Hepatocyte (in vitro differentiated cells): ENCODE measurements around the gene SIRPD. TPM values are rescaled to one million over a fixed set of nuclear protein-coding genes. Genes with fewer than 3 reads are reported as not detected.

Experiments used
- DNase-seq: peaks from one replicate; pipeline ENCODE4 v3.0.0-alpha.2; 2016; ENCODE audit warnings: low spot score
- H2AFZ ChIP-seq: fragments of 200-600 bp; sonication (generic); 2 replicates; pipeline ENCODE4 v1.6.0; 2016; ENCODE audit warnings: antibody characterized with exemption, mild to moderate bottlenecking
- H3K27ac ChIP-seq: fragments of 200-600 bp; sonication (generic); 2 replicates; pipeline ENCODE4 v1.5.1; 2016; ENCODE audit warnings: mild to moderate bottlenecking
- H3K27me3 ChIP-seq: fragments of 200-600 bp; sonication (generic); 2 replicates; pipeline ENCODE4 v1.6.1; 2016
- H3K36me3 ChIP-seq: fragments of 200-600 bp; sonication (generic); replicated peaks from 2 replicates; pipeline ENCODE4 v1.5.1; 2016; ENCODE audit warnings: low read depth; ENCODE audit not compliant: insufficient read depth
- H3K4me1 ChIP-seq: fragments of 200-600 bp; sonication (generic); 2 replicates; pipeline ENCODE4 v1.5.1; 2016; ENCODE audit warnings: mild to moderate bottlenecking, moderate library complexity; ENCODE audit not compliant: insufficient read depth
- H3K4me2 ChIP-seq: fragments of 200-600 bp; sonication (generic); 2 replicates; pipeline ENCODE4 v1.6.0; 2016
- H3K4me3 ChIP-seq: fragments of 200-600 bp; sonication (generic); 2 replicates; pipeline ENCODE4 v1.5.1; 2016; ENCODE audit warnings: mild to moderate bottlenecking
- H3K79me2 ChIP-seq: fragments of 200-600 bp; sonication (generic); 2 replicates; pipeline ENCODE4 v1.6.0; 2017; ENCODE audit warnings: mild to moderate bottlenecking
- H3K9me2 ChIP-seq: fragments of 200-600 bp; sonication (generic); replicated peaks from 2 replicates; pipeline ENCODE4 v1.6.0; 2017; ENCODE audit warnings: mild to moderate bottlenecking; ENCODE audit not compliant: insufficient read depth
- H3K9me3 ChIP-seq: fragments of 200-600 bp; sonication (generic); 2 replicates; pipeline ENCODE4 v1.5.1; 2016; ENCODE audit warnings: low read depth, mild to moderate bottlenecking
- H4K20me1 ChIP-seq: fragments of 200-600 bp; sonication (generic); 2 replicates; pipeline ENCODE4 v1.6.0; 2016; ENCODE audit warnings: mild to moderate bottlenecking; ENCODE audit not compliant: insufficient read depth, poor library complexity, severe bottlenecking
- EZH2 ChIP-seq: fragments of 200-600 bp; sonication (generic); IDR thresholded peaks from 2 replicates; pipeline ENCODE4 v1.6.1; 2016; ENCODE audit warnings: antibody characterized with exemption, mild to moderate bottlenecking, borderline replicate concordance
- EZH2phosphoT487 ChIP-seq: fragments of 200-600 bp; sonication (generic); IDR thresholded peaks from one replicate; pipeline ENCODE4 v1.6.1; 2018; ENCODE audit warnings: antibody characterized with exemption, mild to moderate bottlenecking, low read depth, moderate library complexity; ENCODE audit not compliant: unreplicated experiment, severe bottlenecking
- WGBS: methylation state at CpG from one replicate; pipeline ENCODE4 v1.1.6; 2016; ENCODE audit warnings: low lambda C conversion rate; ENCODE audit errors: missing lambda C conversion rate; 5-methylcytosine and 5-hydroxymethylcytosine counted together
- polyA plus RNA-seq: library from polyadenylated mRNA; unstranded; fragments of >200 nt; fragmentation: Nextera tagmentation; extraction: Ambion mirVana; gene quantifications from 2 replicates; pipeline ENCODE4 v1.2.1, GENCODE V29; 2016
- total RNA-seq: library from RNA; depleted of rRNA; stranded (reverse); fragments of >200 nt; gene quantifications from 2 replicates; pipeline ENCODE4 v1.2.3, GENCODE V29; 2014
- TF ChIP-seq, protein P1 (sequence below): fragments of 200-600 bp; sonication (generic); IDR thresholded peaks from 2 replicates; pipeline ENCODE4 v1.5.1; 2016; ENCODE audit warnings: antibody characterized with exemption, mild to moderate bottlenecking; ENCODE audit not compliant: poor library complexity

The SIRPD gene
- total and polyA plus RNA-seq, 2 experiments from 2014 or later = not detected

GRCh38 chr20:1536893-1537730 lies 20.4 kb downstream of the SIRPD start:
- no peak overlapping the region for H2AFZ ChIP-seq
- H3K4me3 ChIP-seq = no peak overlapping the region
- no peak overlapping the region for H3K4me2 ChIP-seq
- no peaks in the 10 kb centered on the region for H3K9me3 ChIP-seq
- 85% methylated on average over 11 of the region's 11 CpGs for WGBS
- TF ChIP-seq EZH2phosphoT487 = no peak
- no peak for TF ChIP-seq EZH2
- TF ChIP-seq, protein P1, sequence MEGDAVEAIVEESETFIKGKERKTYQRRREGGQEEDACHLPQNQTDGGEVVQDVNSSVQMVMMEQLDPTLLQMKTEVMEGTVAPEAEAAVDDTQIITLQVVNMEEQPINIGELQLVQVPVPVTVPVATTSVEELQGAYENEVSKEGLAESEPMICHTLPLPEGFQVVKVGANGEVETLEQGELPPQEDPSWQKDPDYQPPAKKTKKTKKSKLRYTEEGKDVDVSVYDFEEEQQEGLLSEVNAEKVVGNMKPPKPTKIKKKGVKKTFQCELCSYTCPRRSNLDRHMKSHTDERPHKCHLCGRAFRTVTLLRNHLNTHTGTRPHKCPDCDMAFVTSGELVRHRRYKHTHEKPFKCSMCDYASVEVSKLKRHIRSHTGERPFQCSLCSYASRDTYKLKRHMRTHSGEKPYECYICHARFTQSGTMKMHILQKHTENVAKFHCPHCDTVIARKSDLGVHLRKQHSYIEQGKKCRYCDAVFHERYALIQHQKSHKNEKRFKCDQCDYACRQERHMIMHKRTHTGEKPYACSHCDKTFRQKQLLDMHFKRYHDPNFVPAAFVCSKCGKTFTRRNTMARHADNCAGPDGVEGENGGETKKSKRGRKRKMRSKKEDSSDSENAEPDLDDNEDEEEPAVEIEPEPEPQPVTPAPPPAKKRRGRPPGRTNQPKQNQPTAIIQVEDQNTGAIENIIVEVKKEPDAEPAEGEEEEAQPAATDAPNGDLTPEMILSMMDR = no peak
- no peaks in the 10 kb centered on the region for H3K36me3 ChIP-seq
- H3K27me3 ChIP-seq = peaks cover 3% of the 10 kb centered on the region
- no peaks in the 10 kb centered on the region for H4K20me1 ChIP-seq
- no peak overlapping the region for H3K27ac ChIP-seq
- no peaks in the 10 kb centered on the region for H3K9me2 ChIP-seq
- no peak for DNase-seq
- no peaks in the 10 kb centered on the region for H3K4me1 ChIP-seq
- no peaks in the 10 kb centered on the region for H3K79me2 ChIP-seq

- no peak overlapping the region for H3K4me2 ChIP-seq
These were observed 21.9 kb downstream of the SIRPD start for GRCh38 chr20:1535420-1536175.

GRCh38 chr20:1534526-1534925 lies 23.0 kb downstream of the SIRPD start:
- no peak overlapping the region for H3K4me2 ChIP-seq
- no peak for TF ChIP-seq EZH2phosphoT487
- no peak for TF ChIP-seq EZH2
- TF ChIP-seq, protein P1 = no peak
- no peak overlapping the region for H2AFZ ChIP-seq
- 86% methylated on average over 5 of the region's 5 CpGs for WGBS
- H3K4me3 ChIP-seq = no peak overlapping the region
- H3K9me2 ChIP-seq = no peaks in the 10 kb centered on the region
- H3K27ac ChIP-seq = no peak overlapping the region
- no peaks in the 10 kb centered on the region for H3K9me3 ChIP-seq
- no peaks in the 10 kb centered on the region for H3K36me3 ChIP-seq
- no peak for DNase-seq
- no peaks in the 10 kb centered on the region for H3K4me1 ChIP-seq
- H3K27me3 ChIP-seq = peaks cover 3% of the 10 kb centered on the region
- H4K20me1 ChIP-seq = no peaks in the 10 kb centered on the region
- no peaks in the 10 kb centered on the region for H3K79me2 ChIP-seq

More at GRCh38 chr20:1535420-1536175, 21.9 kb downstream of the SIRPD start:
- H3K27me3 ChIP-seq = peaks cover 3% of the 10 kb centered on the region
- H2AFZ ChIP-seq = no peak overlapping the region
- H3K4me1 ChIP-seq = no peaks in the 10 kb centered on the region
- H3K9me3 ChIP-seq = no peaks in the 10 kb centered on the region
- WGBS = 87% methylated on average over 5 of the region's 5 CpGs
- DNase-seq = no peak
- H3K36me3 ChIP-seq = no peaks in the 10 kb centered on the region
- no peaks in the 10 kb centered on the region for H4K20me1 ChIP-seq
- no peaks in the 10 kb centered on the region for H3K79me2 ChIP-seq
- H3K27ac ChIP-seq = no peak overlapping the region
- TF ChIP-seq, protein P1 = no peak
- no peak for TF ChIP-seq EZH2
- TF ChIP-seq EZH2phosphoT487 = no peak
- H3K9me2 ChIP-seq = no peaks in the 10 kb centered on the region
- no peak overlapping the region for H3K4me3 ChIP-seq
